Breast epithelium (tissue), 4 donors: ENCODE results near the gene SCO1. TPM values are rescaled to one million over a fixed set of nuclear protein-coding genes. Genes with fewer than 3 reads are reported as not detected.
"Not testable (repeated sequence)": the region's sequence is repeated elsewhere in the genome, so short reads cannot be mapped to it uniquely, and the experiment has no call there.

Experiments used
- DNase-seq, 2 donors: peaks; one replicate each; pipeline ENCODE4 v3.0.0-alpha.2; 2019; ENCODE audit warnings: low spot score in 2 of 2
- H3K27ac ChIP-seq, 2 donors: fragments of 200-600 bp; sonication (generic) in 1 of 2; one replicate each; pipeline ENCODE4 v1.5.1; 2016 to 2019; ENCODE audit warnings: mild to moderate bottlenecking in 1 of 2
- H3K27me3 ChIP-seq, 2 donors: fragments of 200-600 bp; sonication (generic) in 1 of 2; one replicate each; pipeline versions ENCODE4 v1.5.1 to v1.6.0; 2017 to 2019; ENCODE audit warnings: control low read depth in 1 of 2, mild to moderate bottlenecking in 1 of 2
- H3K36me3 ChIP-seq: fragments of 200-600 bp; one replicate; pipeline ENCODE4 v1.5.1; 2019
- H3K4me1 ChIP-seq, 2 donors: fragments of 200-600 bp; sonication (generic); one replicate each; pipeline ENCODE4 v1.5.1; 2016 to 2019; ENCODE audit warnings: control low read depth in 1 of 2
- H3K4me3 ChIP-seq, 3 donors: fragments of 200-600 bp; sonication (generic); 1 replicate in 2 of 3; 2 replicates in 1 of 3; pipeline ENCODE4 v1.5.1; 2016 to 2019; ENCODE audit warnings: mild to moderate bottlenecking in 3 of 3, moderate library complexity in 2 of 3
- H3K9me3 ChIP-seq, 2 donors: fragments of 200-600 bp; sonication (generic) in 1 of 2; one replicate each; pipeline ENCODE4 v1.5.1; 2016 to 2019; ENCODE audit warnings: control low read depth in 1 of 2
- POLR2A ChIP-seq: fragments of 450-650 bp; IDR thresholded peaks from one replicate; pipeline ENCODE4 v1.6.1; 2016; ENCODE audit warnings: antibody characterized with exemption, mild to moderate bottlenecking, moderate library complexity
- POLR2AphosphoS5 ChIP-seq, 3 donors: sonication (generic); formaldehyde crosslinking; IDR thresholded peaks; one replicate each; pipeline ENCODE4 v1.6.1; 2017; ENCODE audit warnings: antibody characterized with exemption in 3 of 3
- intact Hi-C: fragments of 100-400 bp; cut with DNase I; formaldehyde crosslinking; loops from one replicate; pipeline ENCODE4 v1.15.1; 2023; ENCODE audit warnings: low total_unique reads
- total RNA-seq, 3 donors: library from RNA; depleted of rRNA; stranded (reverse); fragments of >200 nt; gene quantifications; one replicate each; pipeline ENCODE4 v1.1.0, GENCODE V29; 2016
- TF ChIP-seq, protein P1 (sequence below), 3 donors: fragments of 450-650 bp; IDR thresholded peaks; one replicate each; pipeline ENCODE4 v1.5.1; 2016 to 2017; ENCODE audit warnings: antibody characterized with exemption in 3 of 3, mild to moderate bottlenecking in 3 of 3, moderate library complexity in 3 of 3

The SCO1 gene
- total RNA-seq, 3 donors from 2014 or later, result 17.6 to 22.3 (median 19.3) TPM

DNA sequence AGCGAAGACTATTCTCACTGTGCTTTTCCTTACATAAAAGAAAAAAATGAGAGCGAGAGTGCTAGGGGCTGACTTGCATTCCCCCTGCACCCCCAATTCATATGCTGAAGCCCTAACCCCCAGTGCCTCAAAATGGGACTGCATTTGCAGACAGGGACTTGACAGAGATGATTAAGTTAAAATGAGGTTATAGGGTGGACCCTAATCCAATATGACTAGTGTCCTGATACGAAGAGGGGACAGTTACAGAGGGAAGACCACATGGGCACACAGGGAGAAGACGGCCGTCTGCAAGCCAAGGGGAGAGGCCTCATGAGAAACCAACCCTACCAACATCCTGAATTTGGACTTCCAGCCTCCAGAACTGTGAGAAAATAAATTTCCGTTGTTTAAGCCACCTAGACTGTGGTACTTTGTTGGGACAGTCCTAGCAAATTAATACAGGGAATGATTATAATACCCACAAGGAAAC is 34.1 kb upstream of the SCO1 start:
- H3K27me3 ChIP-seq, result no peaks in the 10 kb centered on the region
- H3K27ac ChIP-seq, result no peak overlapping the region
- intact Hi-C loops, result loop anchor here (10.0 kb wide), 1 partner anchor 113 kb away; no protein-coding TSS in a partner anchor
- H3K9me3 ChIP-seq, result no peaks in the 10 kb centered on the region
- DNase-seq, result no peak
- TF ChIP-seq, protein P1, sequence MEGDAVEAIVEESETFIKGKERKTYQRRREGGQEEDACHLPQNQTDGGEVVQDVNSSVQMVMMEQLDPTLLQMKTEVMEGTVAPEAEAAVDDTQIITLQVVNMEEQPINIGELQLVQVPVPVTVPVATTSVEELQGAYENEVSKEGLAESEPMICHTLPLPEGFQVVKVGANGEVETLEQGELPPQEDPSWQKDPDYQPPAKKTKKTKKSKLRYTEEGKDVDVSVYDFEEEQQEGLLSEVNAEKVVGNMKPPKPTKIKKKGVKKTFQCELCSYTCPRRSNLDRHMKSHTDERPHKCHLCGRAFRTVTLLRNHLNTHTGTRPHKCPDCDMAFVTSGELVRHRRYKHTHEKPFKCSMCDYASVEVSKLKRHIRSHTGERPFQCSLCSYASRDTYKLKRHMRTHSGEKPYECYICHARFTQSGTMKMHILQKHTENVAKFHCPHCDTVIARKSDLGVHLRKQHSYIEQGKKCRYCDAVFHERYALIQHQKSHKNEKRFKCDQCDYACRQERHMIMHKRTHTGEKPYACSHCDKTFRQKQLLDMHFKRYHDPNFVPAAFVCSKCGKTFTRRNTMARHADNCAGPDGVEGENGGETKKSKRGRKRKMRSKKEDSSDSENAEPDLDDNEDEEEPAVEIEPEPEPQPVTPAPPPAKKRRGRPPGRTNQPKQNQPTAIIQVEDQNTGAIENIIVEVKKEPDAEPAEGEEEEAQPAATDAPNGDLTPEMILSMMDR (IDR thresholded peaks at IDR 0.05), result no peak
- TF ChIP-seq POLR2A, result no peak
- TF ChIP-seq POLR2AphosphoS5 (IDR thresholded peaks at IDR 0.05), result no peak
- H3K4me1 ChIP-seq, result no peaks in the 10 kb centered on the region
- H3K4me3 ChIP-seq, result no peak overlapping the region
- no peaks in the 10 kb centered on the region for H3K36me3 ChIP-seq

DNA sequence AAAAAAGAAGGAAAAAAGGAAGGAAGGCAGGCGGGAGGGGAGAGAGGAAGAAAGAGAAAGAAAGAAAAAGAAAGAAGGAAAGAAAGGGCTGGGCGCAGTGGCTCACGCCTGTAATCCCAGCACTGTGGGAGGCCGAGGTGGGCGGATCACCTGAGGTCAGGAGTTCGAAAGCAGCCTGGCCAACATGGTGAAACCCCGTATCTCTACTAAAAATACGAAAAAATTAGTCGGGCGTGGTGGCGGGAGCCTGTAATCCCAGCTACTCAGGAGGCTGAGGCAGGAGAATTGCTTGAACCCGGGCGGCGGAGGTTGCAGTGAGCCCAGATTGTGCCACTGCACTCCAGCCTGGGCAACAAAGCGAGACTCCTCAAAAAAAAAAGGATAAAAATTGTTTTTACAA is 32.9 kb upstream of the SCO1 start:
- H3K4me1 ChIP-seq, H3K36me3 ChIP-seq, DNase-seq, H3K27me3 ChIP-seq, H3K9me3 ChIP-seq: not testable (repeated sequence)
- H3K4me3 ChIP-seq, result peak overlapping the region; percentile 48 to 94 (median 76)
- intact Hi-C loops, result loop anchor here (10.0 kb wide), 1 partner anchor 115 kb away; no protein-coding TSS in a partner anchor
- H3K27ac ChIP-seq, result peak overlapping the region; percentile 91 to 99

DNA sequence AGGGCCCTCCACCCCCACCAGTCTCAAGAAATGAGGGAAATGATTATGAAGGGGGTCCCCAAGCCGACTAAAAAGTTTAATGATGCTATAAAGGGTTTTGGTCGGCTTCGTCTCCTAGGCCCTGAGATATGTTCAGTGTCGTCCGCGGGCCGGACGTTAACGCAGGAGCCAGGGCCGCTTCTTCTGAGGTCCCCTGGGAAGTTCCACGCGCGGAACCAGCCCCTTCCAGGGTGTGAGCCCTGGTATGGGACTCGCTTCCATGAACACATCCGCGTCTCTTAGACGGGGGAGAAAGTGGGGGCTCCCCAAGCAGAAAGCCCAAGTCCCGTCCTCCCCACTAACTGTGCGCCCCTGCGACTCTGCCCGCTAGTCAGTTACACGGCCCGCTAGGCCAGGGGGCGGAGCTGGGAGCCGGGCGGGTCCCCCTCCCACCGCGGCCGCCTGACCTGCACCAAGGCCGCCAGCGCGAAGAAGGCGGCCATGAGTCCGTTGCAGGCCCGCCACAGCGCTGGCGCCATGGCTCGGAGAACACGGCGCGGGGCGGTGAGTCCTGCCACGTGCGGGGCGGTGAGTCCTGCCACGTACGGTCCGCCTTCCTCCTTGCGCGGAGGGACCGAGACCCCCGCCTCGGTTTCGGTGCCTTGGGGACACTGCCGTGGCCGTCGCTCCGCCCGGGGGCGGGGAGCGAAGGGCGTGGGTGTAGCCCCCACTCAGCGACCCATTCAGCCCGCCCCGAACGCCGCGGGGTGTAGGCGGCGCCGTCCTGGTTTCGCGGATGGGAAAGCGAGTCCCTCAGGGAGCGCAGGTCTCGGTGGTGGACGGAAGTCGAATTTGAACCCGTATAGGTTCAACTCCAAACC is 32.2 kb upstream of the SCO1 start, which contains the start of gene TMEM220:
TMEM220 (minus strand) TSS at position 690 of the 860 bp plus-strand sequence; CDS start at position 518, 172 bp downstream.
- peak within 1 kb of the TSS; percentile 91 to 99 for H3K27ac ChIP-seq
- no peaks in the 10 kb centered on the region for H3K4me1 ChIP-seq
- DNase-seq, result peak; percentile 68 to 73
- H3K9me3 ChIP-seq, result no peaks in the 10 kb centered on the region
- peak within 1 kb of the TSS; percentile 48 to 94 (median 76) for H3K4me3 ChIP-seq
- TF ChIP-seq POLR2AphosphoS5 (IDR thresholded peaks at IDR 0.05) (peak; percentile 71 to 87 (median 85)), POLR2A (peak; percentile 39)
- TF ChIP-seq, protein P1 (IDR thresholded peaks at IDR 0.05), result peak in 1 of 3 donors; percentile 11
- intact Hi-C loops, result loop anchor here (10.0 kb wide), 1 partner anchor 115 kb away; no protein-coding TSS in a partner anchor
- no peaks in the 10 kb centered on the region for H3K27me3 ChIP-seq
- H3K36me3 ChIP-seq, result no peaks in the 10 kb centered on the region

DNA sequence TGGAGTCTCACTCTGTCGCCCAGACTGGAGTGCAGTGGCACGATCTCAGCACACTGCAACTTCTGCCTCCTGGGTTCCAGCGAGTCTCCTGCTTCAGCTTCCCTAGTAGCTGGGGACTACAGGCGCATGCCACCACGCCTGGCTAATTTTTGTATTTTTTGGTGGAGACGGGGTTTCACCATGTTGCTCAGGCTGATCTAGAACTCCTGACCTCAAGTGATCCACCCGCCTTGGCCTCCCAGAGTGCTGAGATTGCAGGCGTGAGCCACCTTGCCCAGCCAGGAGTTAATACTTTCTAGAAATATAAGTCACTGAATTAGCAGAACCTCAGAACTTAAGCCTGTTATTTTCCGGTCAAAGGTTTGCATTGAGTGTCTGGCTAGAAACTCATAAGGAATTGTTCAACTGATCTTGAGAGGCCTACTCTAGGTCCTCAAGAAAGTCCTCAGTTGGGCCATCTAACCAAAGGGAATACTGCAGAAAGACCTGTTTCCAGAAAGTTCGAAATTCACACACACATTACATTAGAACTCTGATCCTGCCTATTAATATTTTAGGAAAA is 31.1 kb upstream of the SCO1 start:
- no peaks in the 10 kb centered on the region for H3K9me3 ChIP-seq
- H3K4me3 ChIP-seq, result no peak overlapping the region
- no peaks in the 10 kb centered on the region for H3K27me3 ChIP-seq
- intact Hi-C loops, result no loop called here
- no peaks in the 10 kb centered on the region for H3K4me1 ChIP-seq
- TF ChIP-seq POLR2AphosphoS5 (IDR thresholded peaks at IDR 0.05) (no peak), POLR2A (no peak)
- TF ChIP-seq, protein P1 (IDR thresholded peaks at IDR 0.05), result no peak
- H3K27ac ChIP-seq, result peak overlapping the region in 1 of 2 donors; percentile 99
- DNase-seq, result no peak
- H3K36me3 ChIP-seq, result no peaks in the 10 kb centered on the region

DNA sequence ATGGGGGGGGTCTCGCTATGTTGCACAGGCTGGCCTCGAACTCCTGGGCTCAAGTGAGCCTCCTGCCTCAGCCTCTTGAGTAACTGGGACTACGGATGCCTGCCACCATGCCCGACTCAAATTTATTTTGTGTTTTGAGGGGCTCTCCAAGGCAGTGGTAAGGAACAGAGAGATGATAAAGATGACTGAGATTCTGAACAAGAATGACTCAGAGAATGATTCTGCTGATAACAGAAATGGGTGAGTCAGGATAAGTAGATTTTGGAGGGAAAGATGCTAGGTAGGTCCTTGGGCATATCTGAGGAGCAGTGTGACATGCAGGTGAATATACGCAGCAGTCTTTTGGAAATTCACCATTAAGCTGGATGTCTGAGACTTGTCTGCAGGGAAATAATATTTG is 29.9 kb upstream of the SCO1 start:
- no peak overlapping the region for H3K4me3 ChIP-seq
- H3K9me3 ChIP-seq, result no peaks in the 10 kb centered on the region
- no peak overlapping the region for H3K27ac ChIP-seq
- TF ChIP-seq, protein P1 (IDR thresholded peaks at IDR 0.05), result no peak
- TF ChIP-seq POLR2AphosphoS5 (IDR thresholded peaks at IDR 0.05) (no peak), POLR2A (no peak)
- no peaks in the 10 kb centered on the region for H3K36me3 ChIP-seq
- DNase-seq, result no peak
- H3K27me3 ChIP-seq, result no peaks in the 10 kb centered on the region
- intact Hi-C loops, result no loop called here
- H3K4me1 ChIP-seq, result no peaks in the 10 kb centered on the region
